ENCODE measurements around the gene GLDN. TPM values are rescaled to one million over a fixed set of nuclear protein-coding genes. Genes with fewer than 3 reads are reported as not detected.
A peak's percentile ranks its signal among the peaks of the same experiment; 100 is the strongest.

GLDN gene
- total RNA-seq, 1 donor from 2014 or later: 8.4 TPM

GRCh38 chr15:51377038-51377786 lies 35.8 kb downstream of the GLDN start:
- DNase-seq (ENCODE audit: missing footprints): no peak
- intact Hi-C loops (cut with DNase I): no loop called here
- ATAC-seq: no peak

GRCh38 chr15:51378406-51378805 lies 37.0 kb downstream of the GLDN start:
- DNase-seq (ENCODE audit: missing footprints): no peak
- intact Hi-C loops (cut with DNase I): no loop called here
- no peak for ATAC-seq

GRCh38 chr15:51379390-51379789 lies 37.9 kb downstream of the GLDN start:
- ATAC-seq: no peak
- DNase-seq (ENCODE audit: missing footprints): no peak
- intact Hi-C loops (cut with DNase I): no loop called here

DNA sequence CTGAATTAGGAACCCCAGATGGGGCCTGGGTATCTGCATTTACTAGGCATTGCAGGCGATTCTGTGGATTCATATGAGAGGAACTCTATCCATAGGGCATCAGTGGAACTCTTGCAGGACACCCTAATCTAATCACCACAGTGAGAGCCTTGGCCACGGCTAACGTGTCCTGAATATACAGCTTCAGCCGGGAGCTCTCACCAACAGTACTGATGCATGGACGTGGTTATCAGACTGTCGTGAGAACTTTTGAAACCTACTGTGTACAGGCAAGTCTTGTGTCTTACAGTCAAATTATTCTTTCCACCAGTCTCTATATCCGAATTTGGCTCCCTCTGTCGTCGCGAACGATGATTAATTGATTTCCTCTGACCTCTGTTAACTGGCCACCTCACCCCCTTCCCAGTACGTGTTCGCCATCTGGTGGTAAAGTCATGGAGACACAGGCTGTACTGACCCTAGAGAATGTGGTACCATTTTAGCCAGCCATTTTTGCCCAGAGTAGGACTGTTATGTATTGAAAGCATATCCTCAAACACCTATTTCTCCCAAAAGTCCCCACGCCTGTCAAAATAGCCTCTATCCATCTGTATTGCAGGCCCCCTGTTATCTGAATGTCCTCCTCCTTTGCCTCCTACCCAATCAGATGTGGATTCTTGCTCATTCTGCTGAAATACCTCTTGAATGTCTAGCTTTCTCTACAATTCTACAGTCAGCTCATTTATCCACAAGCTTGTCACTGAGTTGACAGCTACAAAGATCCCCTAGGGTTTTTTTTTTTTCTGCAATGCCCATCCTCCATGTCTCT lies 39.7 kb downstream of the GLDN start:
- DNase-seq (ENCODE audit: missing footprints) (no peak), ATAC-seq (peak; percentile 92)
- intact Hi-C loops (cut with DNase I): loop anchor here (1.0 to 5.0 kb wide), 4 partner anchors 94 to 219 kb away; no protein-coding TSS in a partner anchor

DNA sequence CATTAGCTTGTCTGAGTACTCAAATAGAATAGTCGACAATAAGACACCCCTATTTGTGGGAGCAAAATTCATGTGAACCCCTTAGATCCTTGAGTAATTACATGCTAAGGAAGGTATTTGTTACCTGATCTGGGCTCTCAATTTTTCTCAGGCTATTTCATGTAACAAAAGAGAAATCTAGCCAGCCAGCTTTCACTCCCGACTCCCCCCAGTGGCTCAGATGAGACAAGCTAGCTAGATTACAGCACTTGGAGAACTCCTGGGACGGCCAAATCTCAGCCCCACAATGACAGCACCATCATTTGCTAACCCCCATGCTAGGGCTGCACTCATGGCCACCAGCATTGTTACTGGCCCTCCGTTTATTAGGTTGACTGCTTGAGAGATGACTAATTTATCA lies 41.3 kb downstream of the GLDN start:
- DNase-seq (ENCODE audit: missing footprints) (no peak), ATAC-seq (no peak)
- intact Hi-C loops (cut with DNase I): loop anchor here (5.0 kb wide), 2 partner anchors 150 to 220 kb away; no protein-coding TSS in a partner anchor

- no peak for DNase-seq (ENCODE audit: missing footprints)
- ATAC-seq: no peak
- intact Hi-C loops (cut with DNase I): no loop called here
These were observed 44.6 kb downstream of the GLDN start for GRCh38 chr15:51386029-51386428.

GRCh38 chr15:51386486-51386885 lies 45.0 kb downstream of the GLDN start:
- intact Hi-C loops (cut with DNase I): no loop called here
- no peak for ATAC-seq

GRCh38 chr15:51386960-51387698 lies 45.7 kb downstream of the GLDN start:
- DNase-seq (ENCODE audit: missing footprints): no peak
- intact Hi-C loops (cut with DNase I): no loop called here
- no peak for ATAC-seq

More at GRCh38 chr15:51386486-51386885, 45.0 kb downstream of the GLDN start:
- DNase-seq (ENCODE audit: missing footprints): no peak

DNA sequence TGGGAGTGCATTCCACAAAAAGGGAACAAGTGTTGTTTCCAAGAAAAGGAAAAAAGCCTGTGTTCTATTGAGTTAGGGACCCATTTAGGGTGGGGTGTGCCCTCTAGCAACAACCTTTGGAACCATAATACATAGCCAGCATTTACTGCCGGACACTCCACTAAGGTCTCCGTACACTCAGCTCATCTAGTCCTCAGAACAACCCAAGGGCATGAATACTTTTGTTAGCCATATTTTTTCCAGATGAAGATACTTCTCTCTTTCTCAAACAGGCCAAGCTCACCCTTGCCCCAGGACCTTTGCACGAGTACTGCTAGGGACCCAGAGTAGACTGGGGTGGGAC lies 46.2 kb downstream of the GLDN start:
- ATAC-seq (no peak), DNase-seq (ENCODE audit: missing footprints) (no peak)
- intact Hi-C loops (cut with DNase I): no loop called here

- ATAC-seq (no peak), DNase-seq (ENCODE audit: missing footprints) (no peak)
- intact Hi-C loops (cut with DNase I): no loop called here
These were observed 47.3 kb downstream of the GLDN start for GRCh38 chr15:51388726-51389125.

DNA sequence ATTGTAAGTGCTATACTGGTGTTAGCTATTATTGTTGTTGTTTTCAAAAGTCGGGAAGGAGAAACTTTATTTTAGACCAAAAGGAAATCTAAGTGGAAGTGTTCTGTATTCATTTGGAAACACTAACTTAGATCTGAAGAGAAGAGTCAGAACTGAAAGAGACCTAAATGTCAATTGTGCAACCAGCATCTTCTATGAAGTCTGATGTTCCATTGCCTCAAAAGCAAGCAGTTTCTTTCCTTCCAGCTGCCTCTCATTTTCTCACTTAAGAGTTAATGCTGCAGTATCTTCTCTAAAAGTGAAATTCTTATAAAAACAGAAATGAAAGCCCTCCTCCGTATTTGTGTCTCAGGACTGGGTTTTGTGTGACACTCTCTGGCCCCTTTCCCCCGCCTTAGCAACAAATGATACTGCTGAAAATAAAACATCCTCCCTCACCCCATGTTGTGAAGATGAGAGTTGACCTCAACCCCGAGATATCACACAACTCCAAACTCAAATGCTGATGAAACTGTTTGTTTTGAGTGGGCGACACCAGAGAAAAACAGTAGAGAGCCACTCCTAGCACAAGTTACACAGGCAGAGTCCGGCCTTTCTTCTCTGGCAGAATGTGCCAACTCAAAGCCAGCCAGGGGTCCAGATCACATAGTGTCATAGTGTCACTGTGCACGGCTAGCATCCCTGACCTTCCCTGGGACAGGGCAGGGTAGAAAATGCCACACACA lies 48.9 kb downstream of the GLDN start:
- DNase-seq (ENCODE audit: missing footprints) (no peak), ATAC-seq (no peak)
- intact Hi-C loops (cut with DNase I): no loop called here

DNA sequence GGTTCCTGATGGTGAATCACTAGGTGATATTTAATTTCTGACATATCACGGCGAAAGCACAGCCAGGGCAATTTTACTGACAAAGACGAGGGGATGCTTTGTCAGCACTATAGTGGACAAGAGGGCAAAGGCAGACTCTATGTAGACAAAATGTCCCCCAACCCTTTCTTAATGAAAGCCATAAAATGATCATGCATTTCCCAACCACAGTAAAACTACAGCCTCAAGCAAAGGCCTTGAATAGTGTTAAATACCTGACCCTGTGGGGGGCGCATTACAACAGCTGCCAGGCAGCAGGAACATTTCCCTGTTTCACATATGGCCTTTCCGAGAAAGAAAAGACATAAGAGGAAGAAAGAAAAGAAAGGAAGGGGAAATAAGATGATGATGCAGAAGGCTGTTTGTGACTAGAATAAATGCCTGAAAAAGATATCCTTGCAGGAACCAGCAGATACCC lies 49.5 kb downstream of the GLDN start:
- intact Hi-C loops (cut with DNase I): no loop called here
- no peak for ATAC-seq
- DNase-seq (ENCODE audit: missing footprints): no peak

- DNase-seq (ENCODE audit: missing footprints): no peak
- intact Hi-C loops (cut with DNase I): no loop called here
- ATAC-seq: no peak
These were observed 55.5 kb downstream of the GLDN start for GRCh38 chr15:51396921-51397320.

- ATAC-seq (no peak), DNase-seq (ENCODE audit: missing footprints) (no peak)
- intact Hi-C loops (cut with DNase I): no loop called here
These were observed 57.2 kb downstream of the GLDN start for GRCh38 chr15:51398626-51399025.

- intact Hi-C loops (cut with DNase I): no loop called here
- no peak for DNase-seq (ENCODE audit: missing footprints)
These were observed 59.8 kb downstream of the GLDN start for GRCh38 chr15:51401051-51401780.

DNA sequence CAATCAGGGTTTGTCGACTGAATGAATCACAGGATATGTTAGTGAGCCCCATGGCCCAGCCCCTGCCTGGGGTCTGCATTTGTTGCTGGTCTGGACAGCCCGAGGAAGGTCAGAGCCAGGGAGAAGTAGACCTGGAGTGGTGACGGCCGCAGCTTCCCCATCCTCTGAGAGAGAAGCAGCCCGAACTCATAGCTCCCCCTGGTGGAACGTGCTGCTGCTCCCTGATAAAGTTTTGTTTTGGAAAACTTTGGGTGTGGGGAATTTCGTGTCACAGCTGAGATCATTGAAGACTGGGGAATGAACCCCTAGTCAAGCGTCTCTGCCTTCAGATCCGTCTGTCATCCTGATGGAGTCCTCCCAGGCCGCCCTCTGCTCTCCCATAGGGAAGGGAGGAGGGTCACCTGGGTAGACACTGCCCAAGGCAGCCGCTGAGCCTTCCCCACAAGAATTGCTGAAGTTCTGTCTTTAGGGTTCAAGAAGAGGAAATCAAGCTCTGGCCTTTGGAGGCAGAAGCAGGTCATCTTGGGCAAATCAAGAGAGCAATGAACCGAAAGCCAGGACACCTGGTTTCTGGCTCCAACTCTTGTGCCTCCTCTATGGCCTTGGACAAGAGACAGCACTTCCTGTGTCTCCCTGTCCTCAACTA lies 60.5 kb downstream of the GLDN start:
- DNase-seq (ENCODE audit: missing footprints): peak; percentile 78
- intact Hi-C loops (cut with DNase I): loop anchor here (2.0 kb wide), 1 partner anchor 239 kb away; no protein-coding TSS in a partner anchor
- peak; percentile 38 for ATAC-seq

More at GRCh38 chr15:51401051-51401780, 59.8 kb downstream of the GLDN start:
- ATAC-seq: no peak

GRCh38 chr15:51403072-51403878 lies 61.8 kb downstream of the GLDN start:
- intact Hi-C loops (cut with DNase I): loop anchor here (2.0 kb wide), 1 partner anchor 240 kb away; no protein-coding TSS in a partner anchor
- ATAC-seq (no peak), DNase-seq (ENCODE audit: missing footprints) (no peak)

Data from Right ventricle myocardium inferior (tissue), 1 donor.